Naive thymus-derived CD8-positive, alpha-beta T cell (primary cell): ENCODE results near the gene FADS2. TPM values are rescaled to one million over a fixed set of nuclear protein-coding genes. Genes with fewer than 3 reads are reported as not detected.
A peak's percentile ranks its signal among the peaks of the same experiment; 100 is the strongest.

Source experiments
- ATAC-seq, 2 donors: fragments of 150-1000 bp; cut with Tn5 transposase in 1 of 2; sonication (Bioruptor Pico), chemical (Tn5 transposase) in 1 of 2; 1 replicate in 1 of 2; 2 replicates in 1 of 2; pipeline ENCODE4 v1.10.0; 2021; ENCODE audit warnings: mild to moderate bottlenecking in 2 of 2, moderate library complexity in 2 of 2
- POLR2A ChIA-PET: fragments of 350-600 bp; sonication (Branson Sonifier 250); formaldehyde crosslinking; loops from one replicate; lab custom pipeline; 2021; ENCODE audit warnings: antibody characterized with exemption; lab: Charles Lee
- DNase-seq, 10 donors: peaks; one replicate each; pipeline versions ENCODE4 v3.0.0 to v3.0.0-alpha.2; 2020 to 2022
- H3K27ac Mint-ChIP-seq, 10 donors: one replicate each; pipeline ENCODE4 v1.8.0; 2020 to 2022; ENCODE audit warnings: mild to moderate bottlenecking in 10 of 10, mixed read lengths in 10 of 10, moderate library complexity in 4 of 10, inconsistent platforms in 1 of 10
- H3K27me3 Mint-ChIP-seq, 5 donors: one replicate each; pipeline ENCODE4 v1.8.0; 2021 to 2022; ENCODE audit warnings: mixed read lengths in 5 of 5
- H3K36me3 Mint-ChIP-seq, 3 donors: one replicate each; pipeline ENCODE4 v1.8.0; 2020 to 2022; ENCODE audit warnings: mixed read lengths in 3 of 3, mild to moderate bottlenecking in 2 of 3, inconsistent platforms in 1 of 3
- H3K4me1 Mint-ChIP-seq, 4 donors: one replicate each; pipeline ENCODE4 v1.8.0; 2021 to 2022; ENCODE audit warnings: mixed read lengths in 4 of 4
- H3K4me3 Mint-ChIP-seq, 10 donors: one replicate each; pipeline ENCODE4 v1.8.0; 2020 to 2022; ENCODE audit warnings: mild to moderate bottlenecking in 10 of 10, mixed read lengths in 10 of 10, moderate library complexity in 6 of 10, inconsistent platforms in 1 of 10
- H3K9me3 Mint-ChIP-seq, 9 donors: one replicate each; pipeline ENCODE4 v1.8.0; 2020 to 2022; ENCODE audit warnings: mixed read lengths in 9 of 9, mild to moderate bottlenecking in 3 of 9, inconsistent platforms in 1 of 9, moderate library complexity in 1 of 9
- polyA plus RNA-seq, 3 donors: library from polyadenylated mRNA; unstranded; fragments of 300-500 nt; fragmentation: Illumina TruSeq; gene quantifications; one replicate each; pipeline ENCODE4 v1.2.3, GENCODE V29; 2021
- total RNA-seq, 8 experiments: library from RNA in 2 of 8; stranded (reverse) in 2 of 8; gene quantifications; one replicate each; pipeline ENCODE4 v1.2.3 and lab custom pipeline; 2021 to 2026

The FADS2 gene
- total and polyA plus RNA-seq, 5 experiments from 2014 or later, result 0.06 to 9.6 (median 4.2) TPM; not detected in 2

DNA sequence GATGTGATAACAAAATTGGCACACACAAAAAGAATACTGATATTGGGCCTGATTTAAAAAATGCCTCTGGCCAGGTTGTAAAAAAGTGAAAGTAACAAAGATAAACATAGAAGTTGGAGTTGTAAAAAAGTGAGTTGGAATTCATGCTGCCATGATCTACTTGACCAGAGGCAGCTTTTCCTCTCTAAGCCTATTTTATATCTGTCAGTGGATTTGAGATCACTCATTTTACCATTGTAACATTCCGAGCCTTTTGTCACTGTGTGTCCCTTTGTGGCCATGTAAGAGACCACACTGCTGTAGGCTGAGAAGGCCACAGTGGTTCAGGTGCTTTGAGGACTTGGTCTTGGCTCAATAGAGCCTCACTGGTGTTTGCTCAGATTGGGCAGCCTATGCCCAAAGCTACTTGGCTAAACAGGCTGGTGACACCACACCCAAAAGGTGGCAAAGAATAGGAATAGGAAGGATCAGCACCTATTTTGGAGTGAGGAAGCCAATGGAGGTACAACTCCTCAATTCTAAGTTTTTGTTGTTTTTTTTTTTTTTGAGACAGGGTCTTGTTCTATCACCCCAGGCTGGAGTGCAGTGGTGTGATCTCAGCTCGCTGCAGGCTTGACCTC lies 28.3 kb upstream of the FADS2 start:
- DNase-seq (no peak), ATAC-seq (no peak)
- Mint-ChIP-seq H3K4me1 (peaks cover 0 to 11% (median 3%) of the 10 kb centered on the region in 4 donors), H3K27ac (peak overlapping the region in 1 of 10 donors; percentile 38), H3K4me3 (no peak overlapping the region), H3K36me3 (peaks cover 0 to 19% (median 0%) of the 10 kb centered on the region in 3 donors), H3K9me3 (no peaks in the 10 kb centered on the region), H3K27me3 (no peaks in the 10 kb centered on the region)
- POLR2A ChIA-PET, result no interaction called here

DNA sequence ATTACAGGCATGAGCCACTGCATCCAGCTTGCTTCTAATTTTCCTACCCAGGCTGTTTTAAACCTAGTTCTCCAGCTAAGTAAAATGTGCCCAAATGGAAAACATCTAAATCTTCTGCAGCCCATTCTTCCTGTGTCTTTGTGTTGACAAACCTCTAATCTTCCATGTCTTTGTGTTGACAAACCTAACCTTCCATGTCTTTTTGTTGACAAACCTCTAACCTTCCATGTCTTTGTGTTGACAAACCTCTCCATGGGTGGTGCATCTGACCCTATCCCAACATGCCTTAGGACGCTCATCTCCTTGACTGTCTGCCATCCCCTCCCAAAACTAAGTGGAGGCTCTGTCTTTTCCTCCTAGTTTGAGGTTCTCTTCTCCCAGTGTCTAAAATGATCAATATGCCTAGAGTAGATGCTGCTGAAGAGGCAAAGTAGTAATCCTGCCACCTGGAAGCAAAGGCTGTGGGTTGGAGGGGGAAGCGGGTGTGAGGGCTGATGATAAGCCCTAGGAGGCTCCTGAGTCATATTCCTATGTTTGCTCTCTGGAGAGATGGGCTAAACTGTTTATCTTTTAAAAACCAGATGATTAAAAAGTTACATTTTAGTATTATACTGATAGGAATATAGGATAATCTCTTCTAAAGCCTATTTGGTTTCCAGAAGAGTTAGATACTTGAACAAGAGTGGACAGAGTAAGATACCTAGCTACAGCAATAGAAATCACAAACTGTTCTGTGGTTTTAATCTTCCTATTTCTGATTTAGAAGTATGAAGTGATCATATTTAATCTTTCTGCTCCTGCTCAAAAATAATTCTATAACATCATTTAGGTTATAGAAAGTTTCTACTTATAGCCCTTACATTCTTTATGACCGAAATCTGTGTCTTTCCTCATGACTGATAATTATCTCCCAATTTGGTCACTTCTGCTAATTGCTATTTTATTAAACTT lies 27.5 kb upstream of the FADS2 start:
- Mint-ChIP-seq H3K27ac (peak overlapping the region in 2 of 10 donors; percentile 47 to 60), H3K9me3 (no peaks in the 10 kb centered on the region), H3K4me1 (peaks cover 0 to 8% (median 3%) of the 10 kb centered on the region in 4 donors), H3K27me3 (no peaks in the 10 kb centered on the region), H3K36me3 (peaks cover 0 to 16% (median 0%) of the 10 kb centered on the region in 3 donors), H3K4me3 (no peak overlapping the region)
- DNase-seq (no peak), ATAC-seq (no peak)
- POLR2A ChIA-PET, result no interaction called here

- ATAC-seq (no peak), DNase-seq (no peak)
- POLR2A ChIA-PET, result no interaction called here
- no peak overlapping the region for H3K4me3 Mint-ChIP-seq
- no peaks in the 10 kb centered on the region for H3K27me3 Mint-ChIP-seq
- H3K36me3 Mint-ChIP-seq, result peaks cover 0 to 4% (median 0%) of the 10 kb centered on the region in 3 donors
- H3K9me3 Mint-ChIP-seq, result no peaks in the 10 kb centered on the region
- no peaks in the 10 kb centered on the region for H3K4me1 Mint-ChIP-seq
- H3K27ac Mint-ChIP-seq, result peak overlapping the region in 1 of 10 donors; percentile 60
Observed at GRCh38 chr11:61802605-61803004, 25.5 kb upstream of the FADS2 start.

- H3K27ac Mint-ChIP-seq, result no peak overlapping the region
- peaks cover 0 to 4% (median 0%) of the 10 kb centered on the region in 5 donors for H3K27me3 Mint-ChIP-seq
- H3K36me3 Mint-ChIP-seq, result peaks cover 0 to 2% (median 0%) of the 10 kb centered on the region in 3 donors
- no peaks in the 10 kb centered on the region for H3K4me1 Mint-ChIP-seq
- no peak for DNase-seq
- POLR2A ChIA-PET, result no interaction called here
- ATAC-seq, result no peak
- H3K9me3 Mint-ChIP-seq, result no peaks in the 10 kb centered on the region
- H3K4me3 Mint-ChIP-seq, result no peak overlapping the region
Observed at GRCh38 chr11:61803889-61804647, 24.0 kb upstream of the FADS2 start.

DNA sequence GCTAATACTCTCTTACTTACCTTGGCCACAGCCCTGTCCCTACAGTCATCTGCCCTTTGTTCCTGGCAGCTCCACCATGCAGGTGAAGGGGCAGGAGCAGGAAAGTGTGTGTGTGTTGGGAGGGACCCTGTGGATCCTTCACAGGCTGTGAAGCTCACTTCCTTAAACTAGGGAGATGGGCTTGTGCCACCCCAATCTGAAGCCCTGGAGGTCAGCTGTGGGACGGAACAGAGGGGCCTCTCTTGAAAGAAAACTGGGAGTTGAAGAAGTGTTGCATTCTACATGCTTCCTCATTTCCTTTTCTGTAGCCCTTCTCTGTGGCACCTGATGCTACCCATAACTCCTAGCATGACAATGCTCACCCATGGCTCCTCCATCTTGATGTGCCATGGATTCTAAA lies 23.0 kb upstream of the FADS2 start:
- Mint-ChIP-seq H3K36me3 (peaks cover 0 to 2% (median 0%) of the 10 kb centered on the region in 3 donors), H3K4me3 (no peak overlapping the region), H3K27ac (no peak overlapping the region), H3K9me3 (no peaks in the 10 kb centered on the region), H3K27me3 (peaks cover 0 to 4% (median 0%) of the 10 kb centered on the region in 5 donors), H3K4me1 (no peaks in the 10 kb centered on the region)
- POLR2A ChIA-PET, result no interaction called here
- no peak for DNase-seq
- no peak for ATAC-seq

DNA sequence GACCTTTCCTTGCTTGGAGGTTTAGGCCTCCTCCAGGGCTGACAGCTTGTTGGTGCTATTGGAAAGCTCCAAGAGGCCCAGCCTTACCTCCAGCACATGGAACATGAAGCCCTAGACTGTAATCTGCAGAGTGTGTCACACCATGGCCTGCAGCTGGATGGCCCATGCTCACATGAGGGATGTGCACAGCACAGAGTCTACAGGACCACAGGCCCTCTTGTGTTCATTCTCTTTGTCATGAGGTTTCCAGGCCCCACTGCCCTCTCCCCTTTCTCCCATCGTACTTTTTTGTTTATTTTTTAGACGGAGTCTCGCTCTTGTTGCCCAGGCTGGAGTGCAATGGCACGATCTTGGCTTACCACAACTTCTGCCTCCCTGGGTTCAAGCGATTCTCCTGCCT lies 21.3 kb upstream of the FADS2 start:
- Mint-ChIP-seq H3K4me1 (no peaks in the 10 kb centered on the region), H3K36me3 (peaks cover 0 to 5% (median 0%) of the 10 kb centered on the region in 3 donors), H3K9me3 (no peaks in the 10 kb centered on the region), H3K27me3 (peaks cover 0 to 4% (median 0%) of the 10 kb centered on the region in 5 donors), H3K4me3 (no peak overlapping the region), H3K27ac (no peak overlapping the region)
- ATAC-seq (no peak), DNase-seq (no peak)
- POLR2A ChIA-PET, result no interaction called here

- no peak for DNase-seq
- H3K27me3 Mint-ChIP-seq, result peaks cover 4 to 34% (median 8%) of the 10 kb centered on the region in 5 donors
- H3K4me3 Mint-ChIP-seq, result no peak overlapping the region
- H3K27ac Mint-ChIP-seq, result no peak overlapping the region
- no peaks in the 10 kb centered on the region for H3K9me3 Mint-ChIP-seq
- POLR2A ChIA-PET, result no interaction called here
- ATAC-seq, result no peak
- peaks cover 6 to 12% (median 8%) of the 10 kb centered on the region in 4 donors for H3K4me1 Mint-ChIP-seq
- peaks cover 0 to 4% (median 0%) of the 10 kb centered on the region in 3 donors for H3K36me3 Mint-ChIP-seq
Observed at GRCh38 chr11:61810671-61811175, 17.4 kb upstream of the FADS2 start.

DNA sequence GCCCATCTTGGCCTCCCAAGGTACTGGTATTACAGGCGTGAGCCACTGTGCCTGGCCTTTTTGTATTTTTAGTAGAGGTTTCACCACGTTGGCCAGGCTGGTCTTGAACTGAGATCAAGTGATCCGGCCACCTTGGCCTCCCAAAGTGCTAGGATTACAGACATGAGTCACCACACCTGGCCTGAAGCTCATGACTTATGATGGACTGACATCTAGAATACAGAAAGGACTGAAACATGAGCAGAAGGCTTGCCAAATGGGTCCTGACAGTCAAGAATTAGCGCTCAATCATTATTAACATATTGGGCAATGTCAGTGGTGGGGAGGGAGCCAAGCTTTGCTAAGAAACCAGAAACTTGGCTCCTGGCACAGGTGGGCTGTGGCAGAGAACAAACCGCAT lies 16.3 kb upstream of the FADS2 start:
- H3K9me3 Mint-ChIP-seq, result no peaks in the 10 kb centered on the region
- peaks cover 12 to 22% (median 14%) of the 10 kb centered on the region in 4 donors for H3K4me1 Mint-ChIP-seq
- H3K36me3 Mint-ChIP-seq, result peaks cover 0 to 4% (median 0%) of the 10 kb centered on the region in 3 donors
- H3K27me3 Mint-ChIP-seq, result peaks cover 4 to 41% (median 10%) of the 10 kb centered on the region in 5 donors
- POLR2A ChIA-PET, result no interaction called here
- H3K4me3 Mint-ChIP-seq, result no peak overlapping the region
- DNase-seq (no peak), ATAC-seq (no peak)
- H3K27ac Mint-ChIP-seq, result peak overlapping the region in 1 of 10 donors; percentile 9

DNA sequence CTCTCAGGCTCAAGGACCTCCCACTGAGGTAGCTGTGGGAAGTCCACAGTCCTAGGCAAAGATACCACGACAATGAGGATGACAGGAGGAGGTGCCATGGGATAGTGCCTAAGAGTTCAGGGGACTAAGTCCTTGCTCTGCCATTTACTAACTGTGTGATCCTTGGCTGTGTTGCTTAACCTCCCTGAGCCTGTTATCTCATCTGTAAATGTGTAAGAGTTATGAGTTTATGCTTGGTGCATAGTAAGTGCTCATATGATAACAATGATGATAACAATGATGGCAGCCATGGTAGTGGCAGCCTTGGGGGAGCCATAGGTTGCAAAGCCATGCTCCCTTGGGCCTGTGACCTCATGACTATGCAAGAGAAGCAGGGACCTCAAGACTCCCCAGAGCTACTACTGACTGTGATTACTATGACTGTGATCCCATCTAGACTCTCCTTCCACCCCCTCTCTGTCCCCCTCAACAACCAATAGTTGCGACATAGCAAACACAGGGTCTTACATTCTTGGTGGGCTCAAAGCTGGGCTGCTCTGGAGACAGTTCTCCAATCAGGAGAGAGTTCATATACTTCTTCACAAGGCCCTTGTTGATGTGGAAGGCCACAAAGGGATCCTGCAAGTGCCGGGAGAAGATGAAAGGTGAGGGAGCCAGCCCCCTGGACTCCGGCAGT lies 15.2 kb upstream of the FADS2 start:
- no peaks in the 10 kb centered on the region for H3K9me3 Mint-ChIP-seq
- H3K27ac Mint-ChIP-seq, result peak overlapping the region in 1 of 10 donors; percentile 32
- H3K4me3 Mint-ChIP-seq, result peak overlapping the region in 3 of 10 donors; percentile 20 to 30 (median 28)
- peaks cover 0 to 4% (median 0%) of the 10 kb centered on the region in 3 donors for H3K36me3 Mint-ChIP-seq
- H3K4me1 Mint-ChIP-seq, result peaks cover 12 to 22% (median 16%) of the 10 kb centered on the region in 4 donors
- DNase-seq, result no peak
- H3K27me3 Mint-ChIP-seq, result peaks cover 4 to 41% (median 10%) of the 10 kb centered on the region in 5 donors
- POLR2A ChIA-PET, result no interaction called here
- ATAC-seq, result no peak

DNA sequence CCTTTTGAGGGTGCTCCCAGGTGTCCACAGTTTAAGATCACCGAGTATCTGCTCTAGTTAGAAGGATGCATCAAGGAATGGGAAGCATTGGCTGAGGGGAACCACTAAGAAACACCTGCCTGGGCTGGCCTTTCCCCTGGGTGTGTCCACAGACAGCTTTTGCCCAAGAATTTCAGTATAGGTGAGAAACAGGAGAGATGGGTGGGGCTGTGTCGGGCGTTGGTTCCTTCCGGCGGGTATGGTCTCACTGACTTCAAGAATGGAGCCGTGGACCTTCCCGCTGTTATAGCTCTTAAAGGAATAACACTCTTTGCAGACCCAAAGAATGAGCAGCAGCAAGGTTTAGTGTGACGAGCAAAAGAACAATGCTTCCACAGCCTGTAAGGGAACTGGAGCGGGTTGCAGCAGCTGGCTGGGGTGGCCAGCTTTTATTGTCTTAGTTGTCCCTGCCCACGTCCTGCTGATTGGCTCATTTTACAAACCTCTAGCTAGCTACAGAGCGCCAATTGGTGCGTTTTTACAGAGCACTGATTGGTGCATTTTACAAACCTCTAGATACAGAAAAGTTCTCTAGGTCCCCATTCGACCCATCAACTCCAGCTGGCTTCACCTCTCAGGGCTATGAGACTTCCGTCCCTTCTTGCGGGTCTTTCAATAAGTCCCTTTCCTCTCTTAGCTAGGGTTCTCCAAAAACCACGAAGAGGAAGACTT lies 13.7 kb upstream of the FADS2 start:
- H3K27ac Mint-ChIP-seq, result peak overlapping the region in 1 of 10 donors; percentile 75

More for the DNA sequence above, 13.7 kb upstream of the FADS2 start:
- no peak for ATAC-seq
- peaks cover 12 to 22% (median 16%) of the 10 kb centered on the region in 4 donors for H3K4me1 Mint-ChIP-seq
- peaks cover 4 to 37% (median 13%) of the 10 kb centered on the region in 5 donors for H3K27me3 Mint-ChIP-seq
- H3K4me3 Mint-ChIP-seq, result peak overlapping the region; percentile 71 to 97 (median 92)
- POLR2A ChIA-PET, result interaction anchor here (0.6 to 1.6 kb wide), 4 partner anchors 19 to 1815 kb away, joined by 3 to 6 read pairs (median 4); partner anchors contain the start of genes FEN1 and TMEM258
- DNase-seq, result peak in 1 of 10 donors; percentile 16
- H3K9me3 Mint-ChIP-seq, result no peaks in the 10 kb centered on the region
- peaks cover 0 to 4% (median 0%) of the 10 kb centered on the region in 3 donors for H3K36me3 Mint-ChIP-seq
